Nephron progenitor cell (in vitro differentiated cells): Measurements from ENCODE around the gene RAN.

ENCODE experiments used
- DNase-seq: peaks from one replicate; pipeline ENCODE4 v3.0.0; 2021
- H3K27ac Mint-ChIP-seq: 2 replicates; pipeline ENCODE4 v1.8.0; 2021; ENCODE audit warnings: mild to moderate bottlenecking, moderate library complexity, mixed read lengths
- H3K27me3 Mint-ChIP-seq: 2 replicates; pipeline ENCODE4 v1.8.0; 2021; ENCODE audit warnings: mild to moderate bottlenecking, low read depth, mixed read lengths; ENCODE audit not compliant: poor library complexity
- H3K36me3 Mint-ChIP-seq: 2 replicates; pipeline ENCODE4 v1.8.0; 2021; ENCODE audit warnings: low read depth, mixed read lengths
- H3K4me1 Mint-ChIP-seq: 2 replicates; pipeline ENCODE4 v1.8.0; 2021; ENCODE audit warnings: mixed read lengths
- H3K4me3 Mint-ChIP-seq: 2 replicates; pipeline ENCODE4 v1.8.0; 2021; ENCODE audit warnings: mild to moderate bottlenecking, moderate library complexity, mixed read lengths
- H3K9me3 Mint-ChIP-seq: 2 replicates; pipeline ENCODE4 v1.8.0; 2021; ENCODE audit warnings: mild to moderate bottlenecking, moderate library complexity, mixed read lengths
- CTCF ChIP-seq: fragments of 200-600 bp; sonication (generic); IDR thresholded peaks from 2 replicates; pipeline ENCODE4 v1.5.0; 2021; ENCODE audit warnings: antibody characterized with exemption

The RAN gene

GRCh38 chr12:130863298-130863697, 8.6 kb upstream of the RAN start:
- no peak overlapping the region for H3K4me3 Mint-ChIP-seq

GRCh38 chr12:130868412-130868811, 3.5 kb upstream of the RAN start:
- Mint-ChIP-seq H3K9me3 (peaks cover 23% of the 10 kb centered on the region), H3K27me3 (peaks cover 4% of the 10 kb centered on the region), H3K36me3 (peaks cover 10% of the 10 kb centered on the region), H3K4me3 (no peak overlapping the region), H3K27ac (no peak overlapping the region), H3K4me1 (peaks cover 13% of the 10 kb centered on the region)
- TF ChIP-seq CTCF, result no peak
- DNase-seq, result no peak

More at GRCh38 chr12:130863298-130863697, 8.6 kb upstream of the RAN start:
- H3K27ac Mint-ChIP-seq, result no peak overlapping the region
- peaks cover 4% of the 10 kb centered on the region for H3K4me1 Mint-ChIP-seq
- H3K9me3 Mint-ChIP-seq, result peaks cover 18% of the 10 kb centered on the region
- peaks cover 4% of the 10 kb centered on the region for H3K36me3 Mint-ChIP-seq
- no peaks in the 10 kb centered on the region for H3K27me3 Mint-ChIP-seq
- TF ChIP-seq CTCF, result no peak
- no peak for DNase-seq

GRCh38 chr12:130870442-130871285, 1.2 kb upstream of the RAN start:
- peak; percentile 28 for DNase-seq
- Mint-ChIP-seq H3K27me3 (peaks cover 8% of the 10 kb centered on the region), H3K36me3 (peaks cover 32% of the 10 kb centered on the region), H3K9me3 (peaks cover 23% of the 10 kb centered on the region), H3K27ac (no peak overlapping the region), H3K4me1 (peaks cover 34% of the 10 kb centered on the region), H3K4me3 (peak overlapping the region; percentile 69)
- peak; percentile 20 for TF ChIP-seq CTCF

- H3K9me3 Mint-ChIP-seq, result peaks cover 14% of the 10 kb centered on the region
- peak overlapping the region; percentile 96 for H3K27ac Mint-ChIP-seq
- DNase-seq, result peak; percentile 64
- H3K4me1 Mint-ChIP-seq, result peaks cover 50% of the 10 kb centered on the region
- H3K36me3 Mint-ChIP-seq, result peaks cover 48% of the 10 kb centered on the region
- no peak for TF ChIP-seq CTCF
- peak overlapping the region; percentile 98 for H3K4me3 Mint-ChIP-seq
- peaks cover 8% of the 10 kb centered on the region for H3K27me3 Mint-ChIP-seq
Observed at GRCh38 chr12:130872179-130873096, 572 bp downstream of the RAN start.

GRCh38 chr12:130873106-130873795, 1.4 kb downstream of the RAN start:
- H3K27me3 Mint-ChIP-seq, result peaks cover 8% of the 10 kb centered on the region
- H3K4me1 Mint-ChIP-seq, result peaks cover 56% of the 10 kb centered on the region
- TF ChIP-seq CTCF, result no peak
- DNase-seq, result no peak
- H3K27ac Mint-ChIP-seq, result peak overlapping the region; percentile 96
- peaks cover 14% of the 10 kb centered on the region for H3K9me3 Mint-ChIP-seq
- H3K36me3 Mint-ChIP-seq, result peaks cover 50% of the 10 kb centered on the region
- H3K4me3 Mint-ChIP-seq, result peak overlapping the region; percentile 98
